NOMO-1 treated with dmso at 0.1 percent for 144 hours (cell line): ENCODE data around the gene POLR2E.
A peak's percentile ranks its signal among the peaks of the same experiment; 100 is the strongest.

Source experiments
- DNase-seq: peaks from one replicate; lab custom pipeline; 2025; ENCODE audit not compliant: unreplicated experiment; lab: John Stamatoyannopoulos, UW

POLR2E gene

DNA sequence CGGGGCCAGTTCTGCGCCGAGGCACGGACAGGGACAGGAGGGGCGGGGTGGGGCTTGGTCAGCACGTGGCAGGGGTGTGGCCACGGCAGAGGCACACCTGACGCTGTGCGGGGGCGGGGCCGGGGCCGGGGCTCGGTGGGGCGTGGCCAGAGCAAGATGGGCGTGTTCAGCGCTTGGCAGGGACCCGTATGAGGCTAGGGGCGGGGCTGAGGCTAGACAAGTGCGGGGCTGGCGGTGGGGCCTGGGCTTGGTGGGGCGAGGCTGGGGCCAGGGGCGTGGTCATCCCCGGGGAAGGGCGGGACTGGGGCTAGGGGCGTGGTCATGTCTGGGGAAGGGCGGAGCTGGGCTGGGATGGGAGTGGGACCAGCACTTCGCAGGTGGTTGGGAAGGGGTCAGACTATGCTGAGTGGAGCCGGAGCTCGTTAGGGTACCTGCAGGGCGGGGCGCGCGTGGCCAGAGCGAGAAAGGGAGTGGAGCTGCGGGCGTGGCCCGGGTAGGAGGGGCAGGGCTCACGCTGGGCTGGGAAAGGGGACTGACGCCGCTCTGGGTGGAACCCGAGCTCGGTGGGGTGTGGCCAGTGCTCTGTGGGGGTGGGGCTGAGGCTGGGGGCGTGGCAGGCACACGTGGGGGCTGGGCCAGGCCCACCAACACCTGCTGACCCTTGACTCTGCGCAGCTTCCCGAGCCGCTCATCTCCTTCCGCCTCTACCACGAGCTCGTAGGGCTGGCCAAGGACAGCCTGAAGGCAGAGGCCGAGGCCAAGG is 12.8 kb downstream of the POLR2E start:
- peak; percentile 36 for DNase-seq

DNA sequence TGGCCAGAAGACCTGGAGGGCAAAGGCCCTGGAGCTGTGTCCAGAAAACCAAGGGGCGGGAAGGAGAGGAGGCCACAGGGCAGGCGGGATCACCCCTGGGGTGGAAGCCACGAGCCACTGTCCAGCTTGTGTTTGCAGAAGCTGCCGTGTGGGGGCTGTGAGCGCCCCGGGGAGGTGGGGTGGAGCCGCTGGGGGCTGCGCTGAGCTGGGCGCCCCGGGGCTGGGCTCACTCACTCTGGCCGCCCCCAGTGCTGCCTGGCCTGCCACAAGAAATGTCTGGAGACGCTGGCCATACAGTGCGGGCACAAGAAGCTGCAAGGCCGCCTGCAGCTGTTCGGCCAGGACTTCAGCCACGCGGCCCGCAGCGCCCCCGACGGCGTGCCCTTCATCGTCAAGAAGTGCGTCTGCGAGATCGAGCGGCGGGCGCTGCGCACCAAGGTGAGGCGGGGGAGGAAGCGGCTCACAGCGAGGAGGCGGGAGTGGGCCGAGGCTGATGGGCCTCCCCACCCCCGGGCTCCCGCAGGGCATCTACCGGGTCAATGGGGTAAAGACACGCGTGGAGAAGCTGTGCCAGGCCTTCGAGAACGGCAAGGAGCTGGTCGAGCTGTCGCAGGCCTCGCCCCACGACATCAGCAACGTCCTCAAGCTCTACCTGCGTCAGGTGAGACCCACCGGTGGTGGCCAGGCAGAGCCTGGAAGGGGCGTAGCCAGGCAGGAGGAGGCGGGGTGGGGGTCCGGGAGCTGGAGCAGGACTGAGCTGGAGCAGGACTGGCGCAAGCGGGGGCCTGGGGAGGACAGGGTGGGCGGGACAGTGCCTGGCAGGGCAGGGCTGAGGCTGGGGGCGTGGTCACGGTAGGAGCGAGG is 13.6 kb downstream of the POLR2E start:
- DNase-seq: no peak

DNA sequence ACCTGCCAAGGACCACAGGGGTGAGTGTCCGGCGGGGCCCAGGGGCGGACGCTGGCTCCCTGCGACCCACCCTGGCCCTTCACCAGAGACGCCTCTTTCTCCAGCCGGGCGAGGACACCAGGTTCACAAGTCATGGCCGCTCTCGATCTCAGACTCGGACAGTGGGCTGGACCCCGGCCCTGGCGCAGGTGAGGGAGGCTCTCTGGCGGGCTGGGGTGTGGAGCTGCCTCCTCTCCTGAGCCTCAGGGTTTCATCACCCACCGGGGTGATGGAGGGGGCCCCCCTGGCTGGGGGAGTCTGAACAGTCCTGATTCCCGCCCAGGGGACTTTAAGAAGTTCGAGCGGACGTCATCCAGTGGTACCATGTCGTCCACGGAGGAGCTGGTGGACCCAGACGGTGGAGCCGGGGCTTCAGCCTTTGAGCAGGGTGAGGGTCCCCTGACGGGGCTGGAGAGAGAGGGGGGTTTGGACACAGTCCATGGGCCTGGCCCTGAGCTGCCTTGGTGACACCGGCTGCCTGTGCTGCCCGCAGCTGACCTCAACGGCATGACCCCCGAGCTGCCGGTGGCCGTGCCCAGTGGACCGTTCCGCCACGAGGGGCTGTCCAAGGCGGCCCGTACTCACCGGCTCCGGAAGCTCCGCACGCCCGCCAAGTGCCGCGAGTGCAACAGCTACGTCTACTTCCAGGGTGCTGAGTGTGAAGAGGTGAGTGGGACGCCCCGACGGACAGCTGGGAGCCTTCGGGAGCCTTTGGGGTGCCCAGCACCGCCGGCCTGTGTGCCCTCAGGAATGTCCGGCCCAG is 14.6 kb downstream of the POLR2E start:
- DNase-seq: no peak

DNA sequence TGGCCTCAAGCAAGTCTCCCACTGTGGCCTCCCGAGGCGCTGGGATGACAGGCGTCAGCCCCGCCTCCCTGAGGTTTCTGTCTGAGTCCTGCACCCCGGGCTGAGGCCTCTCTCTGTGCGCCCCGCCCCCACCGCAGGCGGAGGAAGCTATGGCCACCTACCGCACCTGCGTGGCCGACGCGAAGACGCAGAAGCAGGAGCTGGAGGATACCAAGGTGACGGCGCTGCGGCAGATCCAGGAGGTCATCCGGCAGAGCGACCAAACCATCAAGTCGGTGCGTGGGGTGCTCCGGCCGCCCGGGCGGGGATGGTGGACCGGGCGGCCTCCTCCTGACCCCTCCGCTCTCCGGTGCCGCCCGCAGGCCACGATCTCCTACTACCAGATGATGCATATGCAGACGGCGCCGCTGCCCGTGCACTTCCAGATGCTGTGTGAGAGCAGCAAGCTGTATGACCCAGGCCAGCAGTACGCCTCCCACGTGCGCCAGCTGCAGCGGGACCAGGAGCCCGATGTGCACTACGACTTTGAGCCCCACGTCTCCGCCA is 15.5 kb downstream of the POLR2E start:
- no peak for DNase-seq

DNA sequence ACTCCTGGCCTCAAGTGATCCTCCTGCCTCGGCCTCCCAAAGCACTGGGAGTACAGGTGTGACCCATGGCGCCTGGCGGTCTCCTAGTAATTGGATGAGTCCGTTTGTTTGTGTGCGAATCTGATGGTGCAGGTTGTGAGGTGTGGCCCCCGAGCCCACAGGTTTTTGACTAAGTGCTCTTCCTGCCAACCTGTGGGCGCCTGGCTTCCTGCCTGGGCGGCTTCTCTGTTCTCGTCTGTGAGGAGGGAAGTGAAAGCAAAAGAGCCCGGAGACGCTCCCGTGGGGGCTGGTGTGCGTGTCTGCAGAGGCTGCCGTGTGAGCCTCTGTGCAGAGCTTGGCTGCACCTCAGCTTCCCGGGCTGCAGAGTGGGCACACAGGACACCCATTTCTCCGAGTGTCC is 18.2 kb downstream of the POLR2E start:
- DNase-seq: peak; percentile 90

DNA sequence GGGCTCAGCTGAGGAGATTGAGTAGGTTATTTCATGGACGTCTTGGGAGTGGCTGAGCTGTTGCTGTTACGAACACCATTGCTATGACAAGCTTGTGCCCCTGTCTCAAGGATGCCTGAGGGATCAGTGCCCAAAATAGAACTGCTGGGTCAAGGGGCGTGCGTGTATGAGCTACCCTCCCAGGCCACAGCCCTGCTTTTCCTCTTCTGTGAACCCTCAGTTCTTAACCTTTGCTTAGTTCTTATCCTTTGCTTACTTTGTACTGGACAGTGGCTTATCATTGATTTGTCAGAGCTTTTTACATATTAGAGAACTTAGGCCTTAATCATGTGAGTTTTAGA is 19.2 kb downstream of the POLR2E start:
- DNase-seq: no peak

DNA sequence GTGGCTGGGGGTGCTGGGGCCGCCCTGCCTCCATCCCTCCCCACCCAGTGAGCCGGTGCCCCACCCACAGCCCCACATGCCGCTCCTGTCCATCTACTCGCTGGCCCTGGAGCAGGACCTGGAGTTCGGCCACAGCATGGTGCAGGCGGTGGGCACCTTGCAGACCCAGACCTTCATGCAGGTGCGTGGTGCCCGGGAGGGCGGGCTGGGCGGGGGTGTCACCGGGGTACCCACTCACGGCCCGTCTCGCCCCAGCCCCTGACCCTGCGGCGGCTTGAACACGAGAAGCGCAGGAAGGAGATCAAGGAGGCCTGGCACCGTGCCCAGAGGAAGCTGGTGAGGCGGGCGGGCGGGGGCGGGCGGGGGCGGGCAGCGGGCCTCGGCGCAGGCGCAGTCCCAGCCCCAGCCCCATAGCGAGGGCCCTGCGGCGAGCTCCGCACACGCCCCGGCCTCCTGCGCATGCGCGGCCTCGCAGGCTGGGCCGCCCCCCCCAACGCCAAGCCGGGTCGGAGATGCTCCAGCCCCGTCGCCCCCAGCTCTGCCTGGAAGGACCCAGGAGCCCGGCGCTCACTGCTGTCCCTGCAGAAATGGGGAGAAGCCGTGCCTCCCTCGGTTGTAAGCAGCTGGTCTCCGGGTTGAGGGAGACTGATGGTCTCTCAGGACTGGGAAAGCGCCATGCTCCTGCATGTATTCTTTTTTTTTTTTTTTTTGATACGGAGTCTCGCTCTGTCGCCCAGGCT is 20.5 kb downstream of the POLR2E start:
- DNase-seq: peak; percentile 83

DNA sequence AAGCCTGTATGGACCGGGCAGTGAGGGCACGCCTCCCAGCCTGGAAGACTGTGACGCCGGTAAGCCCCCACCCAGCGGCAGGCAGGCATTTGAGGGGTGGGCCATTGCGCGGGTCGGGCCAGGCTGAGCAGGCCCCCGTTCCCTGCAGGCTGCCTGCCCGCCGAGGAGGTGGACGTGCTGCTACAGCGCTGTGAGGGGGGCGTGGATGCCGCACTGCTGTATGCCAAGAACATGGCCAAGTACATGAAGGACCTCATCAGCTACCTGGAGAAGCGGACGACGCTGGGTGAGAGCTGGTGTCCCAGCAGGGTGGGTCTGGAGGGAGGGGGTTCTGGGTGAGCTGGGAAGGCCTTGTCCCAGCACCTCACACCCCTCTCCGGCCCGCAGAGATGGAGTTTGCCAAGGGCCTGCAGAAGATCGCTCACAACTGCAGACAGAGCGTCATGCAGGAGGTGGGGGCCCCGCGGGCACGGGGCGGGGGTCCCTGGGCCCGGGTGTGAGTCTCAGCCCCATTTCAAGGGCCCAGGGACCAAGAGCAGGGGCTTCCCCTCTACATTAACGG is 21.1 kb downstream of the POLR2E start:
- DNase-seq: no peak

DNA sequence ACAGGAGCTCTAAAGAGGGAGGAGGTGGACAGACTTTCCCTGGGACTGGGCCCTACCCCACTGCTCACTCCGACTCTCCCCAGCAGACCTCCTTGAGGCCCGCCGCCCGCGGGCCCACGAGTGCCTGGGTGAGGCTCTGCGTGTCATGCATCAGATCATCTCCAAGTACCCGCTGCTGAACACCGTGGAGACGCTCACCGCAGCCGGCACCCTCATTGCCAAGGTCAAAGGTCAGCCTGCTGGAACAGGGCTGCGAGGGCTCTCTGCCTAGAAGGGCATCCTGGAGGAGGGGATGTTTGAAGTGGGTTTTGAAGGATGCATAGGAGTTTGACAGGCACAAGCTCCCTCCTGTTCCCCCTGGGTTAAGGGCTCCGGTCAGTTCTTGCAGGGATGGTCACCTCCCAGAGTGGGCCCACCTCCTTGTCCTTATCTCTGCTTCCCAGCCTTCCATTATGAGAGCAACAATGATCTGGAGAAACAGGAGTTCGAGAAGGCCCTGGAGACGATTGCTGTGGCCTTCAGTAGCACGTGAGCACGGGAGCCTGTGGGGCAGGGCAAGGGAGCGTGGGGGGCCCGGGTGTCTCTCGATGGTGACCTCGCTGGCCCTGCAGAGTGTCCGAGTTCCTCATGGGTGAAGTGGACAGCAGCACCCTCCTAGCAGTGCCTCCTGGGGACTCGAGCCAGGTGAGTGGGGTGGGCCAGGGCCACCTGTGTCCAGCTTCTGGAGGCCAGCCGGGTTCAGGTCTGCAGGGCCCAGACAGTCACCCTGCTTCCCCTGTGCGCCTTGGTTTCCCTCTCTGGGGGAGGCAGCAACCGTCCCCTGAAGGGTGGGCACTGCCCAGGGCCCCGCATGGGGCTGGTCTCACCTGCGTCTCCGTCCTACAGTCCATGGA is 21.9 kb downstream of the POLR2E start:
- no peak for DNase-seq

DNA sequence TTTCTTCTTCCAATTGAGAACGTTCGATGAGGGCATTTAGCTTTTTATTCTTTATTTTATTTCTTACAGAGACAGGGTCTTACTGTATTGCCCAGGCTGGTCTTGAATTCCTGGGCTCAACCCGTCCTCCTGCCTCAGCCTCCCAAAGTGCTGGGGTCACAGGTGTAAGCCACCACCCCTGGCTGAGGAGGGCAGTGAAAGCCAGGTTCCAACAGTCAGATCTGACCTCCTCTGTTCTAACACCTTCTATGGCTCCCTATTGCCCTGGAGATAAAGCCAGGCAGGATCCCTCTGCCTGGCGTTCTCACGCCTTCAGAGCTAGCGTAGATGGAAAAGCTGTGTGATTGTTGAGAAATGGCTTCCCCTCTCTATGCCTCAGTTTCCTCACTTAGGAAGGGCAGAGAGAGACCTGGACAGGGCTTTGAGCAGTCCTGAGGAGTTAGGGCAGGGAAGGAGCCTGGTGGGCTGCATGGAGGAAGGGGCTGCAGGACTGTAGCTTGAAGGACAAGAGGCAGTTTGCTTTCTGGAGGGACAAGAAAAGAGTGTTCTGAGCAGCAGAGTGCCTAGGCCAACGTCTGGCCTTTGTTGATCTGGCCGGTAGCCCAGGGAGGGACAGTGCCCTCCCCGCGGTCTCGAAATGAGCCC is 22.7 kb downstream of the POLR2E start:
- DNase-seq: no peak

DNA sequence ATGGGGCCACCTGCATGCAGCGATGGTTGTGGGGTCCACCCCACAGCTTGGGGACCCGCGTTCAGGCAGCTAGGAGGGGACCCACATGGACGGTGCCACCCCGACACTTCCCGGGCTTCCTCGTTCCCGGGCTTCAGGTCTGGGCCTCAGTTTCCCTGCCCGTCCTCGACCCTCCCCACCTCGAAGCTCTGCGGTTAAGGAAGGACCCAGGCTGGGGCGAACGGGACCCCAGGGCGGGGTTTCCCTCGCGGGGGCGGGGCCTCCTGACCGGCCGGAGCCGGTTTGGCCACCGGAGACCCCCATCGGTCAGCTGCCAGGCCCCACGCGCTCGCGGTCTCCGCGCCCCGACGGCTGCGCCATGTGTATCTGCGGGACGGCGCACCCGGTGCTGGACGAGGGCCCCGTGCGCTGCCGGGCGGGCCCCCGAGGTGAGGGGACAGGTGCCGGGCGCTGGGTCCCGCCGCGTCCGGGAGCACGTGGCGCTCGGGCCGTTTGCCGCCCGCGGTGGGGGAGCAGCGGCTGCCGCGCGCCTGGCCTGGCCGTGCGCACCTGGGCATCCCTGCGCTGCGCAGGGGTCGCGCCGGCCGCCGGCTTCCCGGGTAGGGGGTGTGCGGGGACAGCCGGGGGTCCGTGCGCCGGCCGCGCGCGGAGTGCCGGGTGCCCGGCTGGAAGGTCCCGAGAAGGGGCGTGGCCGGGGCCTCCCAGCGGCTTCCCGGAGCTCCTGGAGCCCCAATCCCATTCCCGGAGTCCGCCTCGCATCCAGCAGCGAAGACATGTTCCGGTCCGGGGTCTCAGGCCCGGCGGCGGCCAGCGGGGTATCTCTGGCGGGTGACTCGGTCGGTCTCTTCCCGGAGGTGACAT is 24.0 kb downstream of the POLR2E start:
- no peak for DNase-seq

DNA sequence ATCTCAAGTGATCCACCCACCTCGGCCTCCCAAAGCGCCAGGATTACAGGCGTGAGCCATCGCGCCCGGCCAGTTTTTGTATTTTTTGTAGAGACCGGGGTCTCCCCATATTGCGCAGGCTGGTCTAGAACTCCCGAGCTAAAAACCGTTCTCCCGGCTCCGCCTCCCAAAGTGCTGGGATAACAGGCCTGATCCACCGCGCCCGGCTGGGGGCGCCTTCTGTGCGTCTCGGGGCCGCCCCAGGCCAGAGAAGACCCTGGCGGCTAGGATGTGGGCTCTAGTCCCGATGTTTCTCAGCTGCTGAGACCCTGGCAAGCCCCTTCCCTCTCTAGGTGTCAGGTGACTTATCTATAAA is 24.6 kb downstream of the POLR2E start:
- no peak for DNase-seq

DNA sequence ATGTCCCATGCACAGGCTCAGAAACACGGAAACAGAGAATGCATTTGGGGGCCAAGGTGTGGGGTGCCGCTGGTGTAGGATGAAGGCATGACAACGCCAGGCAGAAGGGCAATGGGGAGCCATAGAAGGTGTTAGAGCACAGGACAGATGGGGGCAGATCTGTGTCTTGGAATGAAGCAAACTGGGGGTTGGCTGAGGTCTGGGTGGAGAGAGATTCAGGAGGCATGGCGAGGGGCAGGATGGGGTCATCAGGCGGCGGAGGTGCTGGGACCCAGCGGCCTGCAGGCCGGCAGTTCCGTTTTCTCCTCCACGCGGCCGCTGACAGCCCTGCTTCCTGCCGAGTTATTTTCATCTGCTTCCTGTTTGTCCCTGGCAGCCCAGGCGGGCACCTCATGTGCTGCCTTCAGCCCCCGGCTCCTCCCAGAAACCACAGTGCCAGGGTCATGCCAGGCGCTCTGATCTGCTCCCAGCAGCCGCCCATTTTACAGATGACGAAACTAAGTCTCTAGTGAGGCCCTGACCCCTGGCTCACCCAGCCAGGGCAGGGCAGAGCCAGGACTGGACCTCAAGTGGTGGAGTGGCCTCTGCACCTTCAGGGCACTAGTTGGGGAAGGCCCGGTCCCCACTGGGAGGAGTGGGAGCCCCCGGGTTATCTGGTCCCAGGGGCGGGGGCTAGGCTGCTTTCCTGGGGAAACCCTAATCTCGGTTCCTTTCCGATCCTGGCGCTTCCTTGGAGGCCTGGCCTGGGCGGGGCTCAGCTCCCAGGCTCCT is 26.0 kb downstream of the POLR2E start:
- DNase-seq: peak; percentile 91

DNA sequence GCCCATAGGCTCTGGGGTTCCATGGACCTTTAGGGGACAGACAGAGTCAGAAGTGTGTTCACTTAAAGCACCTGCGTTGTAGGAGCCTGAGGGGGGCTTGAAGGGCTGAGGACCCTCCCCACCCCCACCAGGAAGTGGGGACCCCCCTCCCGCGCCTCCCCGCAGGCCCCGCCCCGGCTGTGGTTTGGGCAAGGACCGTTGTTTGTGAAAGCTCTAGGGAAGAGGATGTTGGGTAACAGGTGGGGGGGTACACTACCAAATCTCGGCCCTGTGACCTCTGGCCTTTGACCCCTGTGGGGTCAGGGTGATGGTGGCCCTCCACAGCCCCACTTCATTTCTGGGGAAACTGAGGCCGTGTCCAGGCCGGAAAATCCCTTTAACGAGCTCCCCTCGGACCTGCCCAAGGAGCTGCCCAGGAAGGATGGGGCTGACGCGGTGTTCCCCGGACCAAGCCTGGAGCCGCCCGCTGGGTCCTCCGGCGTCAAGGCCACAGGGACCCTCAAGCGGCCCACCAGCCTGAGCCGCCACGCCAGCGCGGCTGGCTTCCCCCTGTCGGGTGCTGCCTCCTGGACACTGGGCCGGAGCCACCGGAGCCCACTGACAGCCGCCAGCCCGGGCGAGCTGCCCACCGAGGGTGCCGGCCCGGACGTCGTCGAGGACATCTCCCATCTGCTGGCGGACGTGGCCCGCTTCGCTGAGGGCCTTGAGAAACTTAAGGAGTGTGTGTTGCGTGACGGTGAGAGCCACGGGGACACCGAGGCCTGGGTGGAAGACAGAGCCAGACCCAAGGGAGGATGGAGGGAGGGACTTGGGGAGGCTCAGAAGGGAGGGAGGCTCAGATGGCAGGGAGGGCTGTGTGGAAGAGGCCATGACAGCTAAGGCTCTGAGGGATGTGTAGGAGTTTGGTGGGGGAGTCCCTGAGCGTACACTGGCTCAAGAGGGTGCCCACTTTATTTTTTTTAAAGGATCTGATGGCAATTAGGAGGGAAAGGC is 26.9 kb downstream of the POLR2E start:
- DNase-seq: peak; percentile 56

DNA sequence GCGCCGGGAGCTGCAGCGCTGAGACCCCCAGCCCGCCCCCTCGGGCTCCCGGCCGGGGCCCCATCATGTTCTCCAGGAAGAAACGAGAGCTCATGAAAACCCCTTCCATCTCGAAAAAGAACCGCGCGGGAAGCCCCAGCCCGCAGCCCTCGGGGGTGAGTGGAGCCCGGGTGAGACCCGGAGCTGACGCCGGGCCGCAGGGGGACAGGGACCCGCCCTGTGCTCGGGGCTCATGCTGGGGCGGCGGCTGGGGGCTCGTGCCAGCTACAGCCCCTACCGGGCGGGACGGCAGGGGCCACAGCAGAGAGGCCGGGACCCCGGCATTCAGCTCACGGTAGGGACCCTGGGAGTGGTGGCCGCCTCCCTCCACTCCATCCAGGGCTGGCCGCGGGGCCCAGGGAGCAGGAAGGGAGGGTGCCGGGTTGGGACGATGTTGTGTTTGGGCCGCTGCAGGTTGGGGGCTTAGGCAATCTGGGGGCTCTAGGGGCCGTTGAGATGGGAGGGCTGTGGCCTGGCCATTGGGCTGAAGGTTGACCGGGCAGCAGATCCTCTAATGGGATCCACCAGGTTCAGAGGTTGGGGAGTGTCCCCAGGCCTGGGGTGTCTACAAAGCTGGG is 27.7 kb downstream of the POLR2E start:
- no peak for DNase-seq
